ENCODE results near the gene OXA1L. TPM values are rescaled to one million over a fixed set of nuclear protein-coding genes. Genes with fewer than 3 reads are reported as not detected.

OXA1L gene
- total RNA-seq, 1 donor from 2014 or later = 93.5 TPM

Other genes with a start within 250 kb of the OXA1L start
- gene DAD1, start 177.5 kb upstream of the OXA1L start, total RNA-seq = 172 TPM
- gene ABHD4, start 168.4 kb upstream of the OXA1L start, total RNA-seq = 33.7 TPM
- not detected for gene OR6J1, start 122.3 kb upstream of the OXA1L start, total RNA-seq
- gene SLC7A7, start 48.7 kb downstream of the OXA1L start, total RNA-seq = 10.6 TPM
- gene MRPL52, start 63.2 kb downstream of the OXA1L start, total RNA-seq = 77.8 TPM
- gene MMP14, start 69.9 kb downstream of the OXA1L start, total RNA-seq = 172 TPM
- gene LRP10, start 105.1 kb downstream of the OXA1L start, total RNA-seq = 128 TPM
- gene REM2, start 116.5 kb downstream of the OXA1L start, total RNA-seq = 0.18 TPM
- 84.4 TPM for gene RBM23, start 152.5 kb downstream of the OXA1L start, total RNA-seq
- gene PRMT5, start 162.7 kb downstream of the OXA1L start, total RNA-seq = 80.9 TPM
- 29.2 TPM for gene HAUS4, start 190.4 kb downstream of the OXA1L start, total RNA-seq
- gene AJUBA, start 215.9 kb downstream of the OXA1L start, total RNA-seq = 39.9 TPM
- 10.8 TPM for gene C14orf93, start 243.5 kb downstream of the OXA1L start, total RNA-seq

Measured in ureter (tissue), 1 donor.